RWPE1 (cell line): Measurements from ENCODE around the gene WWOX.

Experiments used
- CTCF ChIA-PET: fragments of 350-600 bp; sonication (Branson Sonifier 250); formaldehyde crosslinking; extraction: SDS; loops from one replicate; lab custom pipeline; 2021; lab: Yijun Ruan, JAX
- POLR2A ChIA-PET: fragments of 400-600 bp; formaldehyde crosslinking; extraction: SDS; loops from one replicate; lab custom pipeline; 2020; ENCODE audit warnings: antibody characterized with exemption; ENCODE audit not compliant: low non-redundant PET; lab: Yijun Ruan, JAX
- DNase-seq: peaks from one replicate; pipeline ENCODE4 v3.0.0; 2012; ENCODE audit warnings: low spot score
- H3K27ac ChIP-seq: fragments of 450-650 bp; 2 replicates; pipeline ENCODE4 v1.5.1; 2017
- CTCF ChIP-seq: fragments of 450-650 bp; conservative IDR thresholded peaks from 2 replicates; pipeline ENCODE4 v1.5.1; 2017; ENCODE audit warnings: low read depth, mild to moderate bottlenecking

The WWOX gene

GRCh38 chr16:78773706-78774105 is 674.3 kb downstream of the WWOX start:
- CTCF ChIA-PET = interaction anchor here (0.5 to 0.7 kb wide), 2 partner anchors 294 to 1692 kb away, joined by 3 read pairs; no protein-coding TSS in a partner anchor
- POLR2A ChIA-PET = no interaction called here
- DNase-seq = no peak
- no peak for TF ChIP-seq CTCF
- no peak overlapping the region for H3K27ac ChIP-seq

DNA sequence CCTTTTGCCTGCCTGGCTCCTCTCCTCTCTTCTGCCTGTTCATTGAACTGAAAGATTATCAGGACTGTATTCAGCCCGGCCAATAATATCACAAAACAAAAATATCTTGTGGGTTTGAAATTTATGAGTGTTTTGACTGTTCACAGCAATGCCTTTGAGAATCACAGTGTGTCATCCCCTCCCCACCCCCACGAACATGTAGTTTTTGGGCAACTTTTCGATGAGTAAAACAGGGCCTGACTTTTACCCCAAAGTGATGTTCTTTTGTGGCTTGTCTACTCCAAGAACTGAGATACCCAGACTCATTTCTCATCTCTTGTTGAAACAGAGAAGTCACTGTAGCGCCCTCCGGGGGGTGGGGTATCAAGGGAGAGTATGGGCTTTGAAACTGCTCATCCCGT is 675.7 kb downstream of the WWOX start:
- no peak for TF ChIP-seq CTCF
- ChIA-PET CTCF (no interaction called here), POLR2A (no interaction called here)
- no peak for DNase-seq
- no peak overlapping the region for H3K27ac ChIP-seq

DNA sequence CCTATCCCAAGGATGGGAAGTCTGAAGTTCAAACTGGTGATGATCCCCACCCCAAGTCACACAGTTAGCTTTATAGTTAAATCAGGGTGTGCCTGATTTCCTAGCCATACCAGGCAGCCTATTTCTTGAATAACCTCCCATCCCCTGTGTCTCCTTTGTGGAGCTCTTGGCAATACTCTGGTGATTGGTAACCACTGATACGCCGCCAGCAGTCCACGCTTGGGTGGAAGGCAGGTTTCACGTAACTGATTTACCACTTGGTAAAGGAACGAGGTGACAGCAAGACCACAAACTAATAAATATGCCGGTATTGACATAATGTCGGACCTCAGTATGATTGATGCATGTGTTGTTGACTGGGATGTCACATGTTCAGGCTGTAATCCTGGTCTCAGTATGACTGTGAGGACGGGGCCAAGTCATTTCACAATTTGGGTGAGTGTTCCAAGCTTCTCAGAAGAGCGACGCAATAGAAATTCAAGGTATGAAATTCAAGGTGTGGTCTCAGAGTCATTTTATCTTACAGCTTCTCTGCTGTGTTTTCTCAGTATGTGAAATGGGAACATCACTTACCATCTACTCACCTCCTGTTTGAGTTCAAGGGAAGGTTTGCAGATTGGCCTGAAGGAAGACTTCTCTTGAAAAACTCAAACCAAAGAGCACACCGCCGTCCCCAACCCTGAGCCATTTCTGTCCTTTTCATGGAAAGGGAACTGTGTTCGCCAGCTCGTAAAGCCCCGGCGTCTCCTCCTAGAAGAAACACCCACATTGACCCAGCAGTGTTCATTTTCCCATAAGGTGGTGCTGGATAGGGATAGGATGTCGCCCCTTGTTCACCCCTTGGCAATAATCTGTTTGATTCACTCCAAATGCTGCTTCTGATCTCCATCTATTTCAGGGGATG is 678.9 kb downstream of the WWOX start:
- DNase-seq = peak; percentile 8
- no peak for TF ChIP-seq CTCF
- ChIA-PET POLR2A (no interaction called here), CTCF (interaction anchor here (0.6 kb wide), 1 partner anchor 8 kb away, joined by 3 read pairs; no protein-coding TSS in a partner anchor)
- H3K27ac ChIP-seq = no peak overlapping the region

DNA sequence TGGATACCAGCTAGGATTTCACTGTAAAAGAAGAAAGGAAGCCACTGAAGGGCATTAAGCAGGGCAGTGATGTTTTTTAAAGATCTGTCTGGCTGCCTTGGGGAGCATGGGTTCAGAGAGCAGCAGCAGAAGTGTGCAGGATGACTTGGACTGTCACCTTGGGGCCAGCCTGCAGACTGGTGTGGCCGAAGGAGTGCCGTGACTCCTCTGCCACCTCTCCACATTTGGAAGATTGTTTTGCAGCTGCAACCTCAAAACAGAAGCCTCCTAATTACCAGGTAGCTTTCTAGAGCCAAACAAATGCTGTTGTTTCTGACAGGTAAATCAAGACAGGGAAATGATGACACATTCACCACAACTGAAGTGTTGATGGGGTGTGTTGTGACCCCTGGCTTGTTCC is 681.4 kb downstream of the WWOX start:
- TF ChIP-seq CTCF = no peak
- POLR2A ChIA-PET = no interaction called here
- CTCF ChIA-PET = interaction anchor here (0.6 kb wide), 1 partner anchor 543 kb away, joined by 3 read pairs; no protein-coding TSS in a partner anchor

GRCh38 chr16:78782572-78782971 is 683.1 kb downstream of the WWOX start:
- H3K27ac ChIP-seq = no peak overlapping the region
- DNase-seq = no peak
- ChIA-PET CTCF (no interaction called here), POLR2A (no interaction called here)
- TF ChIP-seq CTCF = no peak

More for the DNA sequence above, 681.4 kb downstream of the WWOX start:
- DNase-seq = no peak
- H3K27ac ChIP-seq = no peak overlapping the region

DNA sequence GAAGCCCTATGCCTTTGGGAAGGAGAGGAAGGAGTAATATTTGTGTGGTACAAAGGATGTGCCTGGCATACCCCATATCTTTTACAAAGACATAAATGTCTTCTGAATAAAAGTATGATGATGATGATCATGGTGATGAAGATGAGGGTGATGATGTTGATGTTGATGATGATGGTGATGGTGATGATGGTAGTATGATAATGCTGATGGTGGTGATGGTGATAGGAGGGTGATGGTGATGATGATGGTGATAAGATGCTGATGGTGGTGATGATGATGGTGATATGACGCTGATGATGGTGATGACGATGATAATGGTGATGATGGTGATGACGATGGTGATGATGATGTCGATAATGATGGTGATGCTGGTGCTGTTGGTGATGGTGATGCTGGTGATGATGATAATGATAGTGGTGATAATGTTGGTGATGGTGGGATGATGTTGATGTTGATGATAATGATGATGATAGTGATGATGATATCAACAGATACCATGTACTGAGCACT is 684.2 kb downstream of the WWOX start:
- H3K27ac ChIP-seq = no peak overlapping the region
- DNase-seq = no peak
- POLR2A ChIA-PET = no interaction called here
- CTCF ChIA-PET = no interaction called here
- no peak for TF ChIP-seq CTCF
